Measurements from ENCODE around the gene DACT1. TPM values are rescaled to one million over a fixed set of nuclear protein-coding genes. Genes with fewer than 3 reads are reported as not detected.

DACT1 gene
- polyA plus RNA-seq, 1 experiment, result 17.8 TPM

DNA sequence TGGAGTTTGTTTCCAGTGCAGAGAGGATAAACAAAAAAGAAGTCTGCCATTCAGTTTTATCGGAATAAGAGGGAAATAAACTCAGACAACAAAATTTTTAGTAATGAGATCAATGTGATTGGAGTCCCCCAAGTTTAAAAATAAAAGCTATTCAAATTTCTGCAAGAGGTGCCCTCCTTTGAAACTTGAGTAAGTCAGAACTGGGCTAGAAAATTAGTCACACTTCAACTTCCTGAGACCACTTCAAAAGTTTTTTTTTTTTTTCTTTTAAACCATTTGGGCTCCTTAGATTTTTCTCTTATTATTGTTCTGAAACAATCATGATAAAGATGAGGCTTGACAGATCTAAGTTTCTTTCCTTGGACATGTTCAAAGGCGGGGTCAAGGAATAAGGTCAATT is 3.2 kb downstream of the DACT1 start:
- DNase-seq (ENCODE audit: low read depth), result no peak
- Histone ChIP-seq H3K27me3 (ENCODE audit: control insufficient read depth, insufficient read depth, low read length) (no peaks in the 10 kb centered on the region), H3K36me3 (ENCODE audit: control insufficient read depth, insufficient read depth, low read length) (peaks cover 11% of the 10 kb centered on the region), H3K4me3 (ENCODE audit: low read depth, low read length) (no peak overlapping the region)
- CTCF ChIA-PET, result interaction anchor here (1.3 to 2.6 kb wide), 2 partner anchors 63 to 363 kb away, joined by 3 to 8 read pairs; no protein-coding TSS in a partner anchor
- POLR2A ChIA-PET, result no interaction called here
- TF ChIP-seq, protein P1, sequence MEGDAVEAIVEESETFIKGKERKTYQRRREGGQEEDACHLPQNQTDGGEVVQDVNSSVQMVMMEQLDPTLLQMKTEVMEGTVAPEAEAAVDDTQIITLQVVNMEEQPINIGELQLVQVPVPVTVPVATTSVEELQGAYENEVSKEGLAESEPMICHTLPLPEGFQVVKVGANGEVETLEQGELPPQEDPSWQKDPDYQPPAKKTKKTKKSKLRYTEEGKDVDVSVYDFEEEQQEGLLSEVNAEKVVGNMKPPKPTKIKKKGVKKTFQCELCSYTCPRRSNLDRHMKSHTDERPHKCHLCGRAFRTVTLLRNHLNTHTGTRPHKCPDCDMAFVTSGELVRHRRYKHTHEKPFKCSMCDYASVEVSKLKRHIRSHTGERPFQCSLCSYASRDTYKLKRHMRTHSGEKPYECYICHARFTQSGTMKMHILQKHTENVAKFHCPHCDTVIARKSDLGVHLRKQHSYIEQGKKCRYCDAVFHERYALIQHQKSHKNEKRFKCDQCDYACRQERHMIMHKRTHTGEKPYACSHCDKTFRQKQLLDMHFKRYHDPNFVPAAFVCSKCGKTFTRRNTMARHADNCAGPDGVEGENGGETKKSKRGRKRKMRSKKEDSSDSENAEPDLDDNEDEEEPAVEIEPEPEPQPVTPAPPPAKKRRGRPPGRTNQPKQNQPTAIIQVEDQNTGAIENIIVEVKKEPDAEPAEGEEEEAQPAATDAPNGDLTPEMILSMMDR (IDR thresholded peaks at IDR 0.05; ENCODE audit: insufficient read depth, low read depth, low read length), result no peak

DNA sequence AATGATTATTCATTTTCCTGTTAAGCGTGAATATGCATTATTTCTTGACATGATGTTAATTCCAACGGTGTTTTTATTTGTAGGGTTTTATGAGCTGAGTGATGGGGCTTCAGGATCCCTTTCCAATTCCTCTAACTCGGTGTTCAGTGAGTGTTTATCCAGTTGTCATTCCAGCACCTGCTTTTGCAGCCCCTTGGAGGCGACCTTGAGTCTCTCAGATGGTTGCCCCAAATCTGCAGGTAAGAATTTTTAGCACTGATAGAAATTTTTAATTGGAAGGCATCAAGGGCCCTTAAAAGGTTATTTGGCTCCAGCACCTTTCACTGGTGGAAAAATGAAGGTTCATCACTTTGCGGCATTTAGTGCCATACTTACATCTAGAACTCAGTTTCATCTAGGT is 3.7 kb downstream of the DACT1 start:
- Histone ChIP-seq H3K4me3 (ENCODE audit: low read depth, low read length) (no peak overlapping the region), H3K27me3 (ENCODE audit: control insufficient read depth, insufficient read depth, low read length) (no peaks in the 10 kb centered on the region), H3K36me3 (ENCODE audit: control insufficient read depth, insufficient read depth, low read length) (peaks cover 12% of the 10 kb centered on the region)
- DNase-seq (ENCODE audit: low read depth), result no peak
- CTCF ChIA-PET, result interaction anchor here (0.8 to 2.6 kb wide), 3 partner anchors 12 to 363 kb away, joined by 3 to 8 read pairs (median 3); no protein-coding TSS in a partner anchor
- POLR2A ChIA-PET, result no interaction called here
- TF ChIP-seq, protein P1 (IDR thresholded peaks at IDR 0.05; ENCODE audit: insufficient read depth, low read depth, low read length), result no peak

DNA sequence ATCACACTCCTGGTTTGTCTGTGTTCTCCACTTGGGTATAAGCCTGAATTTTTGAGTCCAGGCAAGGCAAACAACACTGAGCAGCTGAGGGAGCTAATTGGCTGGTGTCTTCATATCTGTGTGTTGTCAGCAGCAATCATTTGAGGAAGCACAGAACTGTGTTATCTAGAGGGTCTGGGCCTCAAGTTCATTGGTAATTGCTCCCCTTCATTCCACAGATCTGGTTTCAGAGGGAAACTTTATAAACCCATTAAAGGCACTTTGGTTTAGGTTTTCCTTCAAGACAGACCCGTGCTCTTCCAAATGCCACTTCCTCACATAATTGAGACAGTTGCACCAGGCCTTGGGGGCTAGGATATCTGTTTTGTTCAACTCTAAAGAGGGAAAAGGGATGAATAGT is 5.6 kb downstream of the DACT1 start:
- ChIA-PET POLR2A (no interaction called here), CTCF (interaction anchor here (1.1 to 1.6 kb wide), 2 partner anchors 65 to 412 kb away, joined by 3 to 6 read pairs; no protein-coding TSS in a partner anchor)
- no peak for DNase-seq (ENCODE audit: low read depth)

DNA sequence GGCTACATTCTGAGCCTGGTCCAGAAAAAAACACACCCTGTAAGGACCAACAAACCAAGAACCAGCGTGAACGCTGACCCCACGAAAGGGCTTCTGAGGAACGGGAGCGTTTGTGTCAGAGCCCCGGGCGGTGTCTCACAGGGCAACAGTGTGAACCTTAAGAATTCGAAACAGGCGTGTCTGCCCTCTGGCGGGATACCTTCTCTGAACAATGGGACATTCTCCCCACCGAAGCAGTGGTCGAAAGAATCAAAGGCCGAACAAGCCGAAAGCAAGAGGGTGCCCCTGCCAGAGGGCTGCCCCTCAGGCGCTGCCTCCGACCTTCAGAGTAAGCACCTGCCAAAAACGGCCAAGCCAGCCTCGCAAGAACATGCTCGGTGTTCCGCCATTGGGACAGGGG is 7.9 kb downstream of the DACT1 start:
- DNase-seq (ENCODE audit: low read depth), result no peak
- TF ChIP-seq, protein P1 (IDR thresholded peaks at IDR 0.05; ENCODE audit: insufficient read depth, low read depth, low read length), result no peak
- Histone ChIP-seq H3K27me3 (ENCODE audit: control insufficient read depth, insufficient read depth, low read length) (no peaks in the 10 kb centered on the region), H3K36me3 (ENCODE audit: control insufficient read depth, insufficient read depth, low read length) (peaks cover 12% of the 10 kb centered on the region), H3K4me3 (ENCODE audit: low read depth, low read length) (no peak overlapping the region)
- ChIA-PET CTCF (no interaction called here), POLR2A (no interaction called here)

More for the DNA sequence above, 5.6 kb downstream of the DACT1 start:
- Histone ChIP-seq H3K4me3 (ENCODE audit: low read depth, low read length) (no peak overlapping the region), H3K27me3 (ENCODE audit: control insufficient read depth, insufficient read depth, low read length) (no peaks in the 10 kb centered on the region), H3K36me3 (ENCODE audit: control insufficient read depth, insufficient read depth, low read length) (peaks cover 12% of the 10 kb centered on the region)
- TF ChIP-seq, protein P1 (IDR thresholded peaks at IDR 0.05; ENCODE audit: insufficient read depth, low read depth, low read length), result no peak

DNA sequence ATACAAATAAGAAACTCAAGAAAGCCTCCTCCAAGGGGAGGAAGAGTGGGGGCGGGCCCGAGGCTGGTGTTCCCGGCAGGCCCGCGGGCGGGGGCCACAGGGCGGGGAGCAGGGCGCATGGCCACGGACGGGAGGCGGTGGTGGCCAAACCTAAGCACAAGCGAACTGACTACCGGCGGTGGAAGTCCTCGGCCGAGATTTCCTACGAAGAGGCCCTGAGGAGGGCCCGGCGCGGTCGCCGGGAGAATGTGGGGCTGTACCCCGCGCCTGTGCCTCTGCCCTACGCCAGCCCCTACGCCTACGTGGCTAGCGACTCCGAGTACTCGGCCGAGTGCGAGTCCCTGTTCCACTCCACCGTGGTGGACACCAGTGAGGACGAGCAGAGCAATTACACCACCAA is 8.7 kb downstream of the DACT1 start:
- DNase-seq (ENCODE audit: low read depth), result no peak
- CTCF ChIA-PET, result no interaction called here
- TF ChIP-seq, protein P1 (IDR thresholded peaks at IDR 0.05; ENCODE audit: insufficient read depth, low read depth, low read length), result no peak
- Histone ChIP-seq H3K27me3 (ENCODE audit: control insufficient read depth, insufficient read depth, low read length) (no peaks in the 10 kb centered on the region), H3K4me3 (ENCODE audit: low read depth, low read length) (no peak overlapping the region), H3K36me3 (ENCODE audit: control insufficient read depth, insufficient read depth, low read length) (peaks cover 10% of the 10 kb centered on the region)
- POLR2A ChIA-PET, result no interaction called here
